MM.1S (cell line): Measurements from ENCODE around the gene TBC1D19.
"Not testable (repeated sequence)": the region's sequence is repeated elsewhere in the genome, so short reads cannot be mapped to it uniquely, and the experiment has no call there.

Experiments
- DNase-seq: peaks from one replicate; pipeline ENCODE4 v3.0.0-alpha.2; 2015
- H2AFZ ChIP-seq: fragments of 300-600 bp; sonication (generic); 2 replicates; pipeline ENCODE4 v1.6.0; 2016; ENCODE audit warnings: antibody characterized with exemption, low read length
- H3F3A ChIP-seq: fragments of 300-600 bp; sonication (generic); 2 replicates; pipeline ENCODE4 v1.6.1; 2016; ENCODE audit warnings: mild to moderate bottlenecking, antibody characterized with exemption, low read length, moderate library complexity, mixed read lengths; ENCODE audit not compliant: insufficient read depth
- H3K27ac ChIP-seq: fragments of 300-600 bp; sonication (generic); 2 replicates; pipeline ENCODE4 v1.5.1; 2016; ENCODE audit warnings: mild to moderate bottlenecking, low read length
- H3K27me3 ChIP-seq: fragments of 300-600 bp; sonication (generic); replicated peaks from 2 replicates; pipeline ENCODE4 v1.6.0; 2016; ENCODE audit warnings: low read length; ENCODE audit not compliant: insufficient read depth
- H3K36me3 ChIP-seq: fragments of 300-600 bp; sonication (generic); replicated peaks from 2 replicates; pipeline ENCODE4 v1.6.1; 2016; ENCODE audit warnings: mild to moderate bottlenecking, low read length, mixed read lengths; ENCODE audit not compliant: insufficient read depth
- H3K4me1 ChIP-seq: fragments of 300-600 bp; sonication (generic); 2 replicates; pipeline ENCODE4 v1.6.1; 2016; ENCODE audit warnings: low read length, mixed read lengths
- H3K4me2 ChIP-seq: fragments of 300-600 bp; sonication (generic); 2 replicates; pipeline ENCODE4 v1.6.0; 2016; ENCODE audit warnings: low read depth, low read length
- H3K4me3 ChIP-seq: fragments of 300-600 bp; sonication (generic); 2 replicates; pipeline ENCODE4 v1.5.1; 2016; ENCODE audit warnings: low read length, mixed read lengths
- H3K79me2 ChIP-seq: fragments of 300-600 bp; sonication (generic); 2 replicates; pipeline ENCODE4 v1.6.1; 2016; ENCODE audit warnings: mixed run types, low read length, mixed read lengths
- H3K9ac ChIP-seq: fragments of 300-600 bp; sonication (generic); 2 replicates; pipeline ENCODE4 v1.6.1; 2016; ENCODE audit warnings: low read length, mixed read lengths
- H3K9me2 ChIP-seq: fragments of 300-600 bp; sonication (generic); replicated peaks from 2 replicates; pipeline ENCODE4 v1.6.1; 2016; ENCODE audit warnings: mild to moderate bottlenecking, low read length, mixed read lengths; ENCODE audit not compliant: insufficient read depth
- H3K9me3 ChIP-seq: fragments of 300-600 bp; sonication (generic); replicated peaks from 2 replicates; pipeline ENCODE4 v1.6.1; 2016; ENCODE audit warnings: mild to moderate bottlenecking, low read length, mixed read lengths; ENCODE audit not compliant: insufficient read depth
- H4K20me1 ChIP-seq: fragments of 300-600 bp; sonication (generic); 2 replicates; pipeline ENCODE4 v1.6.1; 2016; ENCODE audit warnings: mild to moderate bottlenecking, low read length, moderate library complexity, mixed read lengths; ENCODE audit not compliant: insufficient read depth
- CTCF ChIP-seq: fragments of 300-600 bp; sonication (generic); IDR thresholded peaks from 2 replicates; pipeline ENCODE4 v1.5.1; 2016; ENCODE audit warnings: antibody characterized with exemption, low read length, mixed read lengths
- EZH2 ChIP-seq: fragments of 300-600 bp; sonication (generic); optimal IDR thresholded peaks from 2 replicates; pipeline ENCODE3; 2017; ENCODE audit warnings: low read depth, mild to moderate bottlenecking, antibody characterized with exemption, low read length, mixed read lengths
- EZH2phosphoT487 ChIP-seq: fragments of 300-600 bp; sonication (generic); IDR thresholded peaks from 2 replicates; pipeline ENCODE4 v1.6.1; 2018; ENCODE audit warnings: antibody characterized with exemption, low read length

Gene TBC1D19

DNA sequence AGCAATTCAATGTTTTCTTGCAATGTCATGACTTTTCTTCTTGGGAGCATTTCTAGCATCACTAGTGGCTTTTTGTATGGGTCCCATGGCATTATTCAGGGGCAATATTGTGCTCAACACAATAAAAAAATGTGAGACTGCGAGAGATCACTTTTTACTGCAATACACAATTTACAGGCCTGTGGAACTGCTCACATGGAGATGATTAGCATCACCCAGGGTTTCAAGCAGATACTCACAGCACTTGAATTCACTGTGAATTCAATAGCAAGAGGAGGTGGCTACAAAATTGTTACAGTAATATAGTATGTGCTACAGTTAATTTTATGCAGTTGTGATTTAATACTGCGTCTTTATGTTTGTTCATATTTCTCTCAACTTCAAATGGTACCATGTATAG lies 50.4 kb downstream of the TBC1D19 start:
- Histone ChIP-seq H4K20me1 (no peaks in the 10 kb centered on the region), H3K9me2 (no peaks in the 10 kb centered on the region), H3K9me3 (no peaks in the 10 kb centered on the region), H3K4me1 (no peaks in the 10 kb centered on the region), H3F3A (no peaks in the 10 kb centered on the region), H2AFZ (no peak overlapping the region), H3K79me2 (no peaks in the 10 kb centered on the region), H3K4me3 (no peak overlapping the region), H3K27me3 (no peaks in the 10 kb centered on the region), H3K27ac (no peak overlapping the region), H3K9ac (no peak overlapping the region), H3K4me2 (no peak overlapping the region), H3K36me3 (no peaks in the 10 kb centered on the region)
- no peak for TF ChIP-seq CTCF
- TF ChIP-seq EZH2phosphoT487: no peak
- no peak for TF ChIP-seq EZH2
- no peak for DNase-seq

- Histone ChIP-seq H3K36me3 (no peaks in the 10 kb centered on the region), H3K79me2 (no peaks in the 10 kb centered on the region), H3K27me3 (no peaks in the 10 kb centered on the region), H3K27ac (no peak overlapping the region), H3K9me3 (no peaks in the 10 kb centered on the region), H3K4me2 (no peak overlapping the region), H3K4me1 (no peaks in the 10 kb centered on the region), H3K9ac (no peak overlapping the region), H3F3A (no peaks in the 10 kb centered on the region), H2AFZ (no peak overlapping the region), H3K4me3 (no peak overlapping the region), H4K20me1 (no peaks in the 10 kb centered on the region), H3K9me2 (no peaks in the 10 kb centered on the region)
- TF ChIP-seq CTCF: no peak
- TF ChIP-seq EZH2phosphoT487: no peak
- no peak for TF ChIP-seq EZH2
- DNase-seq: no peak
Measured at GRCh38 chr4:26636458-26636857, 52.6 kb downstream of the TBC1D19 start.

DNA sequence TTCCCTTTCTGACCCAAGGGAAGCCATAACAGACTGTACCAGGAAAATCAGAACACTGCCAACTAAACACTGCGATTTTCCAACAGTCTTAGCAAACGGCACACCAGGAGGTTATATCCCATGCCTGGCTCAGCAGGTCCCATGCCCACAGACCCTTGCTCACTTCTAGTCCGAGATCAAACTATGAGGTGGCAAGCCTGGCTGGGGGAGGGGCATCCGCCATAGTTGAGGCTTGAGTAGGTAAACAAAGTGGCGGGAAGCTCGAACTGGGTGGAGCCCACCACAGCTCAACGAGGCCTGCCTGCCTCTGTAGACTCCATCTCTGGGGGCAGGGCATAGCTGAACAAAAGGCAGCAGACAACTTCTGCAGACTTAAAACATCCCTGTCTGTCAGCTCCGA lies 56.8 kb downstream of the TBC1D19 start:
- H3F3A ChIP-seq, H3K27me3 ChIP-seq, H3K9ac ChIP-seq, H3K36me3 ChIP-seq, H4K20me1 ChIP-seq, H2AFZ ChIP-seq, H3K9me3 ChIP-seq, H3K27ac ChIP-seq, H3K9me2 ChIP-seq, H3K4me2 ChIP-seq, DNase-seq, H3K4me1 ChIP-seq, H3K4me3 ChIP-seq, H3K79me2 ChIP-seq: not testable (repeated sequence)

GRCh38 chr4:26647523-26648224 lies 63.8 kb downstream of the TBC1D19 start:
- Histone ChIP-seq H3K9ac (no peak overlapping the region), H2AFZ (no peak overlapping the region), H3K27ac (no peak overlapping the region), H3K4me2 (no peak overlapping the region), H3K79me2 (no peaks in the 10 kb centered on the region), H3K36me3 (no peaks in the 10 kb centered on the region), H3K4me3 (no peak overlapping the region), H3K9me2 (no peaks in the 10 kb centered on the region), H3K9me3 (no peaks in the 10 kb centered on the region), H3K27me3 (no peaks in the 10 kb centered on the region), H3K4me1 (no peaks in the 10 kb centered on the region), H4K20me1 (no peaks in the 10 kb centered on the region), H3F3A (no peaks in the 10 kb centered on the region)
- no peak for DNase-seq
- TF ChIP-seq EZH2phosphoT487 (no peak), EZH2 (no peak), CTCF (no peak)
